Esophagus squamous epithelium (tissue), 5 donors: ENCODE data around the gene A4GALT. TPM values are rescaled to one million over a fixed set of nuclear protein-coding genes. Genes with fewer than 3 reads are reported as not detected.

Experiments used
- DNase-seq: peaks from one replicate; lab custom pipeline; 2025; lab: John Stamatoyannopoulos, UW
- H3K27ac ChIP-seq, 4 donors: fragments of 200-600 bp; sonication (generic); one replicate each; pipeline ENCODE4 v1.5.1; 2016 to 2019; ENCODE audit warnings: mild to moderate bottlenecking in 1 of 4
- H3K27me3 ChIP-seq, 4 donors: fragments of 200-600 bp; sonication (generic); 1 replicate in 3 of 4; 2 replicates in 1 of 4; pipeline versions ENCODE4 v1.5.1 to v1.6.0; 2017 to 2021; ENCODE audit warnings: antibody characterized with exemption in 1 of 4
- H3K36me3 ChIP-seq, 3 donors: fragments of 200-600 bp; sonication (generic); one replicate each; pipeline ENCODE4 v1.5.1; 2016 to 2019
- H3K4me1 ChIP-seq, 3 donors: fragments of 200-600 bp; sonication (generic); one replicate each; pipeline ENCODE4 v1.5.1; 2017 to 2019
- H3K4me3 ChIP-seq, 4 donors: fragments of 200-600 bp; sonication (generic); 1 replicate in 3 of 4; 2 replicates in 1 of 4; pipeline ENCODE4 v1.5.1; 2016 to 2019; ENCODE audit warnings: mild to moderate bottlenecking in 2 of 4, moderate library complexity in 1 of 4
- H3K9me3 ChIP-seq, 3 donors: fragments of 200-600 bp; sonication (generic); one replicate each; pipeline ENCODE4 v1.5.1; 2016 to 2019
- POLR2A ChIP-seq, 4 donors: fragments of 450-650 bp; IDR thresholded peaks; one replicate each; pipeline ENCODE4 v1.6.1; 2017; ENCODE audit warnings: antibody characterized with exemption in 4 of 4, mild to moderate bottlenecking in 4 of 4, moderate library complexity in 3 of 4
- WGBS, 2 donors: methylation state at CpG; one replicate each; pipeline ENCODE4 v1.1.5; 2018; 5-methylcytosine and 5-hydroxymethylcytosine counted together
- intact Hi-C: fragments of 100-400 bp; cut with DNase I; formaldehyde crosslinking; loops from one replicate; pipeline ENCODE4 v1.15.0; 2022
- total RNA-seq, 4 donors: library from RNA; depleted of rRNA; stranded (reverse); fragments of >200 nt; gene quantifications; one replicate each; pipeline ENCODE4 v1.1.0, GENCODE V29; 2016
- TF ChIP-seq, protein P1 (sequence below), 6 experiments: fragments of 450-650 bp in 4 of 6; fragments of 200-600 bp in 2 of 6; sonication (generic) in 2 of 6; IDR thresholded peaks; one replicate each; pipeline ENCODE4 v1.5.1; 2016 to 2019; ENCODE audit warnings: antibody characterized with exemption in 6 of 6, mild to moderate bottlenecking in 4 of 6, moderate library complexity in 4 of 6
- donor health status: DM: yes; HTN: yes; CAD: no.

A4GALT gene
- total RNA-seq, 4 donors from 2014 or later = 13.9 to 22.0 (median 17.6) TPM

DNA sequence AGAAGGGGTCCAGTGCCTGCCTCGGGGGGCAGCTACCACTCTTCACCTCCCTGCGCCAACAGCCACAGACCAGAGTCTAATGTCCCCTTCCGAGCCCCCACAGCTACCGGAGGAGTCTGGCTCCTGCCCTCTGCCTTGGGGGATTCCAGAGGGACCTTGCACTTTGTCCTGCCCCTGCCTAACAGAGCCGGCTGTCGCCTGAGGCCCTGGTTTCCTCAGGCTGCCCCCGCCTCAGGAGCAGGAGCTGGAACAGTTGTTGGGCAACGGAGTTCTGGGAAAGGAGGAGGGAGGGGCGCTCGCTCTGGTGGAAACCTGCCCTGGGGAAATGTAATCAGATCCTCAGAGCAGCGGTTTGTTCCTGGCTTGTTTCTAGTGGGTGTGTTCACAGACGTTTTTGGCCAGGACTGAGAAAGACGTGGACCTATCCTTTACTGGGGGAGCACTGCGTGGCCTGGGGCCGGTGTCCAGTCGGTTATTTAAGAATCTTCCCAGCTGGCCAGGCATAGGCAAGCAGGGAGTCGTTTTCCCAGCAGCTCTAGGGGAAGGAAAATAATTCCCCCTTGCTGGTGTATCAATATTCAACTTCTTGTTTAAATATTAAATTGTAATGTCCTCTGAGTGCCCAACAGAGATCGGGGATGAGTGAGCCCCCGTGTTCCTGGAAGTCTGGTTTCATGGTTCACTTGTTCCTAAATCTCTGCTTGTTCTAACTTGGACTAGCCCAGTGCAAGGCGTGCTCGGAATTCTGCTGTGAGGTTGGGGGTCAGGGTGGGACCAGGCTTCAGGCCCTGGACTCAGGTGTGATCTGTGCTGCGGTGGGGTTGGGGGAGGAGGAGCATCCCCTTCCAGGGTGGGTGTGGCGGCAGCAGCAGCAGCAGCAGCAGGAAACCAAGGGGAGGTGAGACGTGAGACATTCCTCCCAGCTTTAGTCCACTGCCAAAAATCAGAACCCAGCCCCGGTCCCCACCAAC is 32.1 kb downstream of the A4GALT start:
- intact Hi-C loops = no loop called here
- TF ChIP-seq POLR2A (IDR thresholded peaks at IDR 0.05) = peak in 2 of 4 donors; percentile 24 to 35
- TF ChIP-seq, protein P1, sequence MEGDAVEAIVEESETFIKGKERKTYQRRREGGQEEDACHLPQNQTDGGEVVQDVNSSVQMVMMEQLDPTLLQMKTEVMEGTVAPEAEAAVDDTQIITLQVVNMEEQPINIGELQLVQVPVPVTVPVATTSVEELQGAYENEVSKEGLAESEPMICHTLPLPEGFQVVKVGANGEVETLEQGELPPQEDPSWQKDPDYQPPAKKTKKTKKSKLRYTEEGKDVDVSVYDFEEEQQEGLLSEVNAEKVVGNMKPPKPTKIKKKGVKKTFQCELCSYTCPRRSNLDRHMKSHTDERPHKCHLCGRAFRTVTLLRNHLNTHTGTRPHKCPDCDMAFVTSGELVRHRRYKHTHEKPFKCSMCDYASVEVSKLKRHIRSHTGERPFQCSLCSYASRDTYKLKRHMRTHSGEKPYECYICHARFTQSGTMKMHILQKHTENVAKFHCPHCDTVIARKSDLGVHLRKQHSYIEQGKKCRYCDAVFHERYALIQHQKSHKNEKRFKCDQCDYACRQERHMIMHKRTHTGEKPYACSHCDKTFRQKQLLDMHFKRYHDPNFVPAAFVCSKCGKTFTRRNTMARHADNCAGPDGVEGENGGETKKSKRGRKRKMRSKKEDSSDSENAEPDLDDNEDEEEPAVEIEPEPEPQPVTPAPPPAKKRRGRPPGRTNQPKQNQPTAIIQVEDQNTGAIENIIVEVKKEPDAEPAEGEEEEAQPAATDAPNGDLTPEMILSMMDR (IDR thresholded peaks at IDR 0.05) = no peak
- Histone ChIP-seq H3K4me3 (peak overlapping the region in 1 of 4 donors; percentile 22), H3K36me3 (peaks cover 4 to 26% (median 8%) of the 10 kb centered on the region in 3 donors), H3K9me3 (no peaks in the 10 kb centered on the region), H3K4me1 (peaks cover 34 to 90% (median 61%) of the 10 kb centered on the region in 3 donors), H3K27ac (peak overlapping the region; percentile 68 to 95 (median 88)), H3K27me3 (no peaks in the 10 kb centered on the region)
- DNase-seq = no peak
- WGBS, 2 donors = 11 to 35% methylated on average over 6 to 14 of the region's 25 CpGs

DNA sequence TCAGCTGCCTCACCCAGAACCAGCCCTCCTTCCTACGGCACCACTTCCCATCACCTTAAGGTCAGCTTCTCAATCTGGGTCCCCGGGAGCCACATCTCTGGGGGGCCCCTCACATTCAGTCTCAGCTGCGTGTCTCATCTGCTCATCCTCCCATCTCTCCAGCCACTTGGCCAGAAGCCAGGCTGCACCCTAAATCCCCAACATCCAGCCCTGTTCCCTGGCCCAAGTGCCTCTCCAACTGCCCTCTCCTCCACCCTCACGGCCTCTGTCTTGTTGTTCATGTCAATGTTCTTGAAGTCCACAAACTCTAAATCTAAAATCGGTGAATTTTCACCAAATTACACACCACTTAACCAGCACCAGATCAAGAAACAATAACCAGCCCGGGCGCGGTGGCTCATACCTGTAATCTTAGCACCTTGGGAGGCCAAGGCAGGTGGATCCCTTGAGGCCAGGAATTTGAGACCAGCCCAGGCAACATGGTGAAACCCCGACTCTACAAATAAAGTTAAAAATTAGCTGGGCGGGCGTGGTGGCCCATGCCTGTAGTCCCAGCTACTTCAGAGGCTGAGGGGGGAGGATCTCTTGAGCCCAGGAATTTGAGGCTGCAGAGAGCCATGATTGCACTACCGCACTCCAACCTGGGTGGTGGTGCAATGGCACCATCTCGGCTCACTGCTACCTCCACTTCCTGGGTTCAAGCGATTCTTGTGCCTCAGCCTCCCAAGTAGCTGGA is 33.7 kb downstream of the A4GALT start:
- Histone ChIP-seq H3K4me1 (peaks cover 34 to 96% (median 76%) of the 10 kb centered on the region in 3 donors), H3K36me3 (peaks cover 0 to 10% (median 0%) of the 10 kb centered on the region in 3 donors), H3K27me3 (no peaks in the 10 kb centered on the region), H3K9me3 (no peaks in the 10 kb centered on the region), H3K27ac (peak overlapping the region; percentile 54 to 95 (median 88)), H3K4me3 (no peak overlapping the region)
- DNase-seq = no peak
- WGBS, 2 donors = 73 to 82% methylated on average over 7 to 11 of the region's 14 CpGs
- TF ChIP-seq POLR2A (IDR thresholded peaks at IDR 0.05) = no peak
- TF ChIP-seq, protein P1 (IDR thresholded peaks at IDR 0.05) = no peak
- intact Hi-C loops = no loop called here

DNA sequence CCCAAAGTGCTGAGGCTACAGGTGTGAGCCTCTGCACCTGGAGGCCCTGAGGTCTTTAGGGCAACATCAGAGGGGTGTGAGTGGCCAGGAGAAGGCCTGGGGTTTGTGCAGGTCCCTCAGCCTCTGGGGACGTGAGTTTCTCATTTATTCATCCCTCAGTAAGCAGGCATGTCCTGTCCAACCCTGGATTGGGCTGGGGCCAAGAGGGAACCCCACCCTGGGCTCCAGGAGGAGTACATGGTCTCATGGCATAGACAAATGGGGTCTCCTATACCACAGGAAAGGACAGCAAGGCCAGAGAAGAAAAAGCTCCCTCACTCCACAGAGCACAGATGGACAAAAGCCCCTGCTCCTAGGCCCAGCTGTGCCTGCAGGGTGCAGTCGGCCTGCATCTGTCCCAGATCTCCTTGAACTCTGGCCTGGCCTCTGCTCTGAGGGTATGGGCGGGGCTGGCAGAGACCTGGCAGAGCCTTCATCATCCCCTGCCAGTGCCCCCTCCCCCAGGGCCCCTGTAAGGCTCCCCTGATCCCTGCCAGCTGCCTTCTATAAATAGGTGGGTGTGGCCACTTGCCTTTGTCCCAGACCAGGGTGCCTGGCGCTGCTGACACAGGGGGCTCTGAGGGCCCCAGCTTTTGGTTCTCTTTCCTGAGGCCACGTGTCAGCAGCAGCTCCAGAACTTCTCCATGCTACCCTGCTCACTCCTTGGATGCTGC is 34.6 kb downstream of the A4GALT start:
- Histone ChIP-seq H3K36me3 (peaks cover 0 to 2% (median 0%) of the 10 kb centered on the region in 3 donors), H3K27ac (peak overlapping the region; percentile 54 to 95 (median 88)), H3K4me3 (no peak overlapping the region), H3K9me3 (no peaks in the 10 kb centered on the region), H3K4me1 (peaks cover 34 to 92% (median 73%) of the 10 kb centered on the region in 3 donors), H3K27me3 (no peaks in the 10 kb centered on the region)
- intact Hi-C loops = no loop called here
- DNase-seq = no peak
- TF ChIP-seq, protein P1 (IDR thresholded peaks at IDR 0.05) = no peak
- TF ChIP-seq POLR2A (IDR thresholded peaks at IDR 0.05) = no peak
- WGBS, 2 donors = 18 to 31% methylated on average over 2 to 4 of the region's 5 CpGs

DNA sequence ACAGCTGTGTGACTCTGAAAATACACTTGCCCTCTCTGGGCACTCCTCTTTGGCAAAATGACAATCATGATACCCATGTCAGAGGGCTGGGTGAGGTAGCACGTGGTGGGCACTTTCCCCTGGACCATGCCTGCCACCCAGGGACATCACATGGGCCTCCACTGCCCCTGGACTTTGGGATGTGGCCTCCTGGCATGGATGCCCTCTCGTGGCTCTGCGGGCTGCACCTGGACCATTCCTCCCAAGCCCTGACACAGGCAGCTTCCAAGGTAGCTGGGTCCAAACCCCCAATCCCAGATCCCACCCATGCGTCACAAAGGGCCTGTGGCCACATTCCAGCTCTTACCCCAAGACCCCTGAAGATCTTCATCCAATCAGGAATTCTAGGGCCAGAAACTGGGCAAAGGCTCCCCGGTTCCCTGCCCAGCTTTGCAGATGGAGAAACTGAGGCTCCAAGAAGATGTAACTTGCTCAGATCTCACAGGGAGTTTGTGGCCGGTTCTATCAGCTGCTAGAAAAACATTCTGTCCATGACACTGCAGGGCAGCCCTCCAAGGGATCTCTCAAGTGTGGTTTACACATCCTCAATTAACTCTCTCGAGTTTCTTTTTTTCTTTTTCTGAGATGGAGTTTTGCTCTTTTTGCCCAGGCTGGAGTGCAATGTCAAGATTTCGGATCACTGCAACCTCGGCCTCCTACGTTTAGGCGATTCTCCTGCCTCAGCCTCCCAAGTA is 36.0 kb downstream of the A4GALT start:
- WGBS, 2 donors = 78 to 84% methylated on average over 7 to 8 of the region's 11 CpGs
- H3K27ac ChIP-seq = peak overlapping the region; percentile 29 to 89 (median 88)
- no peak overlapping the region for H3K4me3 ChIP-seq
- H3K9me3 ChIP-seq = no peaks in the 10 kb centered on the region
- TF ChIP-seq, protein P1 (IDR thresholded peaks at IDR 0.05) = no peak
- TF ChIP-seq POLR2A (IDR thresholded peaks at IDR 0.05) = peak in 1 of 4 donors; percentile 6
- intact Hi-C loops = no loop called here
- DNase-seq = no peak
- no peaks in the 10 kb centered on the region for H3K36me3 ChIP-seq
- H3K4me1 ChIP-seq = peaks cover 34 to 93% (median 82%) of the 10 kb centered on the region in 3 donors
- H3K27me3 ChIP-seq = no peaks in the 10 kb centered on the region
